K562 (cell line): ENCODE results near the gene NANOG. TPM values are rescaled to one million over a fixed set of nuclear protein-coding genes. Genes with fewer than 3 reads are reported as not detected.
"Not testable (repeated sequence)": the region's sequence is repeated elsewhere in the genome, so short reads cannot be mapped to it uniquely, and the experiment has no call there.

Source experiments
- ATAC-seq: fragments of 200-7000 bp; cut with Tn5 transposase; 3 replicates; pipeline ENCODE4 v1.9.1; 2020; ENCODE audit warnings: moderate library complexity
- BruUV-seq: library from RNA; stranded (reverse); fragments of 400-500 nt; replicated peaks from 2 replicates; lab custom pipeline; 2021; lab: Mats Ljungman, UMichigan
- CTCF ChIA-PET: fragments of 300-600 bp; formaldehyde crosslinking; extraction: SDS; loops from one replicate; lab custom pipeline; 2021; ENCODE audit warnings: low intra/inter-chr PET ratio; lab: Yijun Ruan, JAX
- POLR2A ChIA-PET: fragments of 300-600, 350-650 bp; sonication (Branson Sonifier 250); formaldehyde crosslinking; extraction: SDS; loops from one replicate; lab custom pipeline; 2021; ENCODE audit warnings: antibody characterized with exemption, inconsistent platforms; lab: Yijun Ruan, JAX
- DNase-seq, 4 experiments: peaks; one replicate each; pipeline versions ENCODE4 v3.0.0 to v3.0.0-alpha.2; 2011 to 2018; ENCODE audit warnings: low spot score in 3 of 4, mixed read lengths in 3 of 4; ENCODE audit errors: extremely low read depth in 1 of 4
- FAIRE-seq: peaks from 2 replicates; lab custom pipeline; 2011; peaks lifted over from hg19 to GRCh38; lab: Jason Lieb, UNC
- H2AFZ ChIP-seq: 2 replicates; pipeline ENCODE4 v1.6.0; 2011; ENCODE audit warnings: low read depth, low read length, control low read depth, inconsistent platforms
- H3K27ac ChIP-seq: fragments of 200-600 bp; 3 replicates; pipeline ENCODE4 v1.8.0; 2011; ENCODE audit warnings: low read depth, mild to moderate bottlenecking, control low read depth, inconsistent platforms, low read length, moderate library complexity, mixed read lengths; ENCODE audit errors: extremely low read depth
- H3K27me3 ChIP-seq, 2 experiments: fragments of 300-600 bp in 1 of 2; 2 replicates in 1 of 2; 3 replicates in 1 of 2; pipeline versions ENCODE4 v1.6.0 to v1.8.0; 2011; ENCODE audit warnings: inconsistent platforms in 2 of 2, low read length in 2 of 2, mild to moderate bottlenecking in 1 of 2, mixed read lengths in 1 of 2, moderate library complexity in 1 of 2; ENCODE audit not compliant: control insufficient read depth in 2 of 2, insufficient read depth in 2 of 2
- H3K36me3 ChIP-seq: fragments of 300-600 bp; 3 replicates; pipeline ENCODE4 v1.8.0; 2011; ENCODE audit warnings: mild to moderate bottlenecking, low read length, inconsistent platforms; ENCODE audit not compliant: control insufficient read depth, insufficient read depth
- H3K4me1 ChIP-seq, 2 experiments: fragments of 200-600 bp in 1 of 2; replicated peaks in 1 of 2; 2 replicates in 1 of 2; 3 replicates in 1 of 2; pipeline versions ENCODE4 v1.5.1 to v1.8.0; 2011; ENCODE audit warnings: inconsistent platforms in 2 of 2, low read length in 2 of 2, mild to moderate bottlenecking in 1 of 2, mixed read lengths in 1 of 2, moderate library complexity in 1 of 2; ENCODE audit not compliant: control insufficient read depth in 2 of 2, insufficient read depth in 2 of 2
- H3K4me2 ChIP-seq: 2 replicates; pipeline ENCODE4 v1.6.1; 2011; ENCODE audit warnings: low read length, control low read depth, inconsistent platforms, mixed read lengths; ENCODE audit not compliant: insufficient read depth
- H3K4me3 ChIP-seq: fragments of 200-600 bp; sonication (generic), shearing (Covaris generic); 2 replicates; pipeline ENCODE4 v1.5.1; 2016; ENCODE audit warnings: control low read depth, inconsistent platforms
- H3K79me2 ChIP-seq: fragments of 200-600 bp; 3 replicates; pipeline ENCODE4 v1.8.0; 2011; ENCODE audit warnings: low read length, inconsistent platforms; ENCODE audit not compliant: control insufficient read depth, insufficient read depth
- H3K9ac ChIP-seq, 2 experiments: 2 replicates each; pipeline versions ENCODE4 v1.6.0 to v1.6.1; 2011; ENCODE audit warnings: low read depth in 2 of 2, low read length in 2 of 2, control low read depth in 1 of 2, inconsistent platforms in 1 of 2, mild to moderate bottlenecking in 1 of 2, mixed read lengths in 1 of 2; ENCODE audit not compliant: insufficient read depth in 1 of 2
- H3K9me1 ChIP-seq: one replicate; pipeline ENCODE4 v1.6.0; 2011; ENCODE audit warnings: inconsistent platforms, mild to moderate bottlenecking, low read length, moderate library complexity; ENCODE audit not compliant: control insufficient read depth, insufficient read depth
- H3K9me3 ChIP-seq: replicated peaks from 2 replicates; pipeline ENCODE4 v1.5.1; 2011; ENCODE audit warnings: low read depth, low read length, inconsistent platforms; ENCODE audit not compliant: control insufficient read depth, insufficient read depth
- H4K20me1 ChIP-seq: replicated peaks from 2 replicates; pipeline ENCODE4 v1.6.1; 2011; ENCODE audit warnings: low read length, inconsistent platforms, mixed read lengths; ENCODE audit not compliant: control insufficient read depth, insufficient read depth
- ZNF121 ChIP-seq: sonication (generic); formaldehyde crosslinking; conservative IDR thresholded peaks from 2 replicates; pipeline ENCODE4 v1.8.0; 2022; ENCODE audit warnings: missing genetic modification reagents
- WGBS: fragments of 100-300 bp; shearing (Covaris generic); methylation state at CpG from one replicate; pipeline ENCODE4 v1.1.6; 2016; ENCODE audit warnings: low coverage, mixed read lengths; ENCODE audit not compliant: insufficient coverage; ENCODE audit errors: missing lambda C conversion rate; 5-methylcytosine and 5-hydroxymethylcytosine counted together
- in situ Hi-C: fragments of 300-500 bp; cut with MboI; formaldehyde crosslinking; loops from 4 replicates; pipeline ENCODE4 v1.15.0; 2018; ENCODE audit warnings: inconsistent platforms, mixed read lengths
- intact Hi-C: fragments of 100-400 bp; cut with micrococcal nuclease; formaldehyde crosslinking; loops from 2 replicates; pipeline ENCODE4 v1.14.2; 2022
- polyA plus RNA-seq, 8 experiments: library from polyadenylated mRNA; depleted of rRNA in 4 of 8; stranded (reverse) in 5 of 8; unstranded in 3 of 8; fragments of >200 nt; fragmentation: Nextera tagmentation in 2 of 8; fragmentation: Illumina TruSeq in 1 of 8; extraction: Ambion mirVana in 2 of 8; extraction: Trizol in 1 of 8; gene quantifications; 2 replicates each; pipeline versions ENCODE4 v1.2.1 to v1.2.3, GENCODE V29; 2011 to 2014; ENCODE audit warnings: inconsistent platforms in 1 of 8, missing spikeins in 1 of 8
- total RNA-seq, 7 experiments: library from RNA; depleted of rRNA in 6 of 7; stranded (reverse); fragments of >200 nt in 6 of 7; fragmentation: Illumina TruSeq in 2 of 7; extraction: Trizol in 2 of 7; gene quantifications; 2 replicates each; pipeline versions ENCODE4 v1.2.1 to v1.2.3, GENCODE V29; 2011 to 2021; ENCODE audit warnings: low replicate concordance in 1 of 7
- TF ChIP-seq, protein P1 (sequence below): fragments of 450-650 bp; IDR thresholded peaks from 2 replicates; pipeline ENCODE4 v1.7.1; 2018; ENCODE audit warnings: mild to moderate bottlenecking, low read depth; ENCODE audit not compliant: partially characterized antibody

NANOG gene
- total and polyA plus RNA-seq, 9 of the 15 experiments (the other 6 are each of a cell fraction or from before 2014, with no cell fraction given): 0.04 TPM; not detected in 8

DNA sequence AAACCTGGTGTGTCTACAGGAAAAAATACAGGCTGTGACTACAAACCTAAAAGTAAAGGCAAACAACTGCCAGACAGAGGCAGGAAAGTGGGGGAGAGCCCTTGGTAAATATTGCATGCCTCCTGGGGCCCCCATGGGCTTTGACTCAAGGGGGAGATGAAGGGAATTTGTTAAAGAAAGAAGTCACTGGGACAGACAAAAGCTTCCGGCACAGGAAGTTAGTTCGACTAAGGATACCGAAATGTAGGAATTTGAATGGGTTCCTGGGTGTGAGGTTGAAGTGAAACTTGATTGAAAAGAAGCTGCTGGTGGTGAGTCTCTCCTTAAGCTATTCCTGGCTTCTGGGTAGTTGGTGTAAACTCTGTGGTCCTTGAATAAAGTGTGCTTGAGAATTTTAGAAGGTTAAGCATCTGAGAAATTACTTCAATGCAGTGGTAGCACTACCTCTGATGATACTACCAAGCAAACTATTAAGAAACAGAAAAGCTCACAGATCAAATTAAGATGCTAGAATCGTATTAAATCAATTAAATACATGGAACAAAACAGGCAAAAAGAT lies 9.6 kb downstream of the NANOG start:
- H3K27me3 ChIP-seq, BruUV-seq, H3K9me3 ChIP-seq, H3K9ac ChIP-seq, H3K36me3 ChIP-seq, FAIRE-seq, H3K4me3 ChIP-seq, ATAC-seq, H4K20me1 ChIP-seq, DNase-seq, in situ Hi-C loops, CTCF ChIA-PET, H3K4me2 ChIP-seq, H3K27ac ChIP-seq, H3K9me1 ChIP-seq, H3K79me2 ChIP-seq, H2AFZ ChIP-seq, H3K4me1 ChIP-seq: not testable (repeated sequence)
- POLR2A ChIA-PET: interaction anchor here (1.1 kb wide), 1 partner anchor 106 kb away, joined by 5 read pairs; no protein-coding TSS in a partner anchor
- 0% methylated on average over 1 of the region's 4 CpGs for WGBS
- intact Hi-C loops: loop anchor here (5.0 kb wide), 1 partner anchor 108 kb away; no protein-coding TSS in a partner anchor

DNA sequence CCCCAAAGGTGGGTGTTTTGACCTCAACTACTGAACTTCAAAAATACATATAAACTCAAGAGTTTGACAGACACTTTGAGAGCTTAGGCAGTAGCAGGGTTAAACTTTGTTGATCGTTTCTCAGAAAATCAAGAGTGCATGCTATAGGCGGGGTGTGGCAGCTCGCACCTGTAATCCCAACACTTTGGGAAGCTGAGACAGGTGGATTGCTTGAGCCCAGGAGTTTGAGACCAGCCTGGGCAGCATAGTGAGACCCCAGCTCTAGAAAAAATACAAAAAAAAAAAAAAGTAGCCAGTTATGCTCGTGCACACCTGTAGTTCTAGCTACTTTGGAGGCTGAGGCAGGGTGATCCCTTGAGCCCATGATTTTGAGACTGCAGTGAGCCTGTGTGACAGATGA lies 12.3 kb downstream of the NANOG start:
- no peaks in the 10 kb centered on the region for H3K79me2 ChIP-seq
- TF ChIP-seq, protein P1, sequence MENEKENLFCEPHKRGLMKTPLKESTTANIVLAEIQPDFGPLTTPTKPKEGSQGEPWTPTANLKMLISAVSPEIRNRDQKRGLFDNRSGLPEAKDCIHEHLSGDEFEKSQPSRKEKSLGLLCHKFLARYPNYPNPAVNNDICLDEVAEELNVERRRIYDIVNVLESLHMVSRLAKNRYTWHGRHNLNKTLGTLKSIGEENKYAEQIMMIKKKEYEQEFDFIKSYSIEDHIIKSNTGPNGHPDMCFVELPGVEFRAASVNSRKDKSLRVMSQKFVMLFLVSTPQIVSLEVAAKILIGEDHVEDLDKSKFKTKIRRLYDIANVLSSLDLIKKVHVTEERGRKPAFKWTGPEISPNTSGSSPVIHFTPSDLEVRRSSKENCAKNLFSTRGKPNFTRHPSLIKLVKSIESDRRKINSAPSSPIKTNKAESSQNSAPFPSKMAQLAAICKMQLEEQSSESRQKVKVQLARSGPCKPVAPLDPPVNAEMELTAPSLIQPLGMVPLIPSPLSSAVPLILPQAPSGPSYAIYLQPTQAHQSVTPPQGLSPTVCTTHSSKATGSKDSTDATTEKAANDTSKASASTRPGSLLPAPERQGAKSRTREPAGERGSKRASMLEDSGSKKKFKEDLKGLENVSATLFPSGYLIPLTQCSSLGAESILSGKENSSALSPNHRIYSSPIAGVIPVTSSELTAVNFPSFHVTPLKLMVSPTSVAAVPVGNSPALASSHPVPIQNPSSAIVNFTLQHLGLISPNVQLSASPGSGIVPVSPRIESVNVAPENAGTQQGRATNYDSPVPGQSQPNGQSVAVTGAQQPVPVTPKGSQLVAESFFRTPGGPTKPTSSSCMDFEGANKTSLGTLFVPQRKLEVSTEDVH: no peak
- TF ChIP-seq ZNF121 (CRISPR knock-in tag): peak; percentile 16; the same call in 1 of the 2 replicates
- no peaks in the 10 kb centered on the region for H3K9me1 ChIP-seq
- H3K9ac ChIP-seq: no peak overlapping the region
- no peaks in the 10 kb centered on the region for H3K4me1 ChIP-seq
- H3K36me3 ChIP-seq: no peaks in the 10 kb centered on the region
- H3K9me3 ChIP-seq: no peaks in the 10 kb centered on the region
- no TSS peak for BruUV-seq
- no peak overlapping the region for H3K27ac ChIP-seq
- in situ Hi-C loops (loop anchor here (10.0 kb wide), 2 partner anchors 77 to 117 kb away; no protein-coding TSS in a partner anchor), intact Hi-C loops (loop anchor here (10.0 kb wide), 1 partner anchor 157 kb away; no protein-coding TSS in a partner anchor)
- POLR2A ChIA-PET: interaction anchor here (1.2 kb wide), 1 partner anchor 104 kb away, joined by 3 read pairs; no protein-coding TSS in a partner anchor
- WGBS: 0% methylated on average over 4 of the region's 4 CpGs
- H3K27me3 ChIP-seq: peaks cover 3 to 4% of the 10 kb centered on the region in 2 experiments; a peak in 3 of 5 replicates
- H2AFZ ChIP-seq: no peak overlapping the region
- no peak for FAIRE-seq
- DNase-seq: no peak
- CTCF ChIA-PET: no interaction called here
- no peak overlapping the region for H3K4me2 ChIP-seq
- no peak overlapping the region for H3K4me3 ChIP-seq
- ATAC-seq: no peak
- no peaks in the 10 kb centered on the region for H4K20me1 ChIP-seq

DNA sequence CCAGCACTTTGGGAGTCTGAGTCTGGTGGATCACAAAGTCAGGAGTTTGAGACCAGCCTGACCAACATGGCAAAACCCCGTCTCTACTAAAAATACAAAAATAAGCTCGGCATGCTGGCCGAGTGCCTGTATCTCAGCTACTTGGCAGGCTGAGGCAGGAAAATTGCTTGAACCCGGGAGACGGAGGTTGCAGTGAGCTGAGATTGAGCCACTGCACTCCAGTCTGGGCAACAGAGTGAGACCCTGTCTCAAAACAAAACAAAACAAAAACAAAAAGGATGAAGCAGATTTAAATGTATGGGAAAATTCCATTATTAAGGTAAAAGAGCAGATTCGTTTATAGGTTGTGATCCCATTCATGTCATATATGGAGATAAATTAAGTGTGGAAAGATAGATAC lies 17.1 kb downstream of the NANOG start:
- H3K9ac ChIP-seq, H2AFZ ChIP-seq, H3K4me3 ChIP-seq, H3K4me1 ChIP-seq, H3K9me3 ChIP-seq, BruUV-seq, H3K9me1 ChIP-seq, H3K4me2 ChIP-seq, FAIRE-seq, H3K79me2 ChIP-seq, H3K27me3 ChIP-seq, H3K36me3 ChIP-seq, H4K20me1 ChIP-seq, DNase-seq, ATAC-seq, H3K27ac ChIP-seq: not testable (repeated sequence)
- in situ Hi-C loops (loop anchor here (10.0 kb wide), 2 partner anchors 82 to 122 kb away; no protein-coding TSS in a partner anchor), intact Hi-C loops (loop anchor here (5.0 to 10.0 kb wide), 2 partner anchors 89 to 162 kb away; no protein-coding TSS in a partner anchor)
- POLR2A ChIA-PET: interaction anchor here (0.6 to 1.3 kb wide), 4 partner anchors 14 to 187 kb away, joined by 3 to 4 read pairs (median 3); no protein-coding TSS in a partner anchor
- CTCF ChIA-PET: interaction anchor here (1.3 kb wide), 1 partner anchor 129 kb away, joined by 6 read pairs; no protein-coding TSS in a partner anchor
- WGBS: 6% methylated on average over 6 of the region's 6 CpGs
